NCI-H2081 treated with DMSO at 0.1 percent for 48 hours (cell line): ENCODE data around the gene NRXN3.
"Not testable (repeated sequence)": the region's sequence is repeated elsewhere in the genome, so short reads cannot be mapped to it uniquely, and the experiment has no call there.

Source experiments
- DNase-seq: peaks from one replicate; lab custom pipeline; 2025; lab: John Stamatoyannopoulos, UW

The NRXN3 gene

GRCh38 chr14:79011920-79012204 lies 841.7 kb downstream of the NRXN3 start:
- DNase-seq, result no peak

- no peak for DNase-seq
Observed at GRCh38 chr14:79016828-79017505, 846.8 kb downstream of the NRXN3 start.

GRCh38 chr14:79017561-79017960 lies 847.4 kb downstream of the NRXN3 start:
- DNase-seq, result no peak

GRCh38 chr14:79018836-79019235 lies 848.7 kb downstream of the NRXN3 start:
- DNase-seq, result no peak

GRCh38 chr14:79019898-79020297 lies 849.7 kb downstream of the NRXN3 start:
- DNase-seq, result not testable (repeated sequence)

- no peak for DNase-seq
Observed at GRCh38 chr14:79021766-79022165, 851.6 kb downstream of the NRXN3 start.

GRCh38 chr14:79027138-79027537 lies 857.0 kb downstream of the NRXN3 start:
- DNase-seq, result no peak

GRCh38 chr14:79028281-79028680 lies 858.1 kb downstream of the NRXN3 start:
- no peak for DNase-seq

- no peak for DNase-seq
Observed at GRCh38 chr14:79036441-79036840, 866.3 kb downstream of the NRXN3 start.

GRCh38 chr14:79037106-79037505 lies 866.9 kb downstream of the NRXN3 start:
- DNase-seq, result no peak

- no peak for DNase-seq
Observed at GRCh38 chr14:79037593-79037992, 867.4 kb downstream of the NRXN3 start.

- DNase-seq, result no peak
Observed at GRCh38 chr14:79040790-79041189, 870.6 kb downstream of the NRXN3 start.

- DNase-seq, result no peak
Observed at GRCh38 chr14:79043194-79043889, 873.2 kb downstream of the NRXN3 start.

- peak; percentile 79 for DNase-seq
Observed at GRCh38 chr14:79044894-79045624, 874.9 kb downstream of the NRXN3 start.

- DNase-seq, result no peak
Observed at GRCh38 chr14:79050787-79051727, 880.9 kb downstream of the NRXN3 start.

- DNase-seq, result no peak
Observed at GRCh38 chr14:79051742-79052141, 881.6 kb downstream of the NRXN3 start.

GRCh38 chr14:79056879-79057278 lies 886.7 kb downstream of the NRXN3 start:
- DNase-seq, result no peak

- no peak for DNase-seq
Observed at GRCh38 chr14:79057333-79057732, 887.2 kb downstream of the NRXN3 start.

- DNase-seq, result no peak
Observed at GRCh38 chr14:79062226-79062625, 892.1 kb downstream of the NRXN3 start.

- no peak for DNase-seq
Observed at GRCh38 chr14:79064214-79064613, 894.0 kb downstream of the NRXN3 start.

- no peak for DNase-seq
Observed at GRCh38 chr14:79074510-79074909, 904.3 kb downstream of the NRXN3 start.

GRCh38 chr14:79076428-79076827 lies 906.3 kb downstream of the NRXN3 start:
- DNase-seq, result no peak
